HUES48 (cell line): ENCODE results near the gene SLC6A6.

Experiments used
- H3K27ac ChIP-seq: one replicate; pipeline ENCODE4 v1.7.0; 2013; ENCODE audit warnings: low read depth, low read length, inconsistent platforms
- H3K27me3 ChIP-seq: 2 replicates; pipeline ENCODE4 v1.6.1; 2013; ENCODE audit warnings: mild to moderate bottlenecking, low read length; ENCODE audit not compliant: control insufficient read depth, insufficient read depth
- H3K36me3 ChIP-seq: 2 replicates; pipeline ENCODE4 v1.6.1; 2013; ENCODE audit warnings: low read length; ENCODE audit not compliant: control insufficient read depth, insufficient read depth
- H3K4me1 ChIP-seq: 2 replicates; pipeline ENCODE4 v1.6.1; 2013; ENCODE audit warnings: mild to moderate bottlenecking, low read length; ENCODE audit not compliant: control insufficient read depth, insufficient read depth
- H3K4me3 ChIP-seq: 2 replicates; pipeline ENCODE4 v1.5.1; 2013; ENCODE audit warnings: mild to moderate bottlenecking, low read depth, low read length
- H3K9ac ChIP-seq: 2 replicates; pipeline ENCODE4 v1.6.1; 2013; ENCODE audit warnings: mild to moderate bottlenecking, low read depth, low read length, moderate library complexity
- H3K9me3 ChIP-seq: 2 replicates; pipeline ENCODE4 v1.6.1; 2013; ENCODE audit warnings: low read length; ENCODE audit not compliant: control insufficient read depth, insufficient read depth

SLC6A6 gene

GRCh38 chr3:14410503-14411165, 8.2 kb downstream of the SLC6A6 start:
- Histone ChIP-seq H3K4me1 (peaks cover 28% of the 10 kb centered on the region), H3K27ac (no peak overlapping the region), H3K27me3 (no peaks in the 10 kb centered on the region), H3K9ac (no peak overlapping the region), H3K9me3 (no peaks in the 10 kb centered on the region), H3K36me3 (peaks cover 22% of the 10 kb centered on the region), H3K4me3 (no peak overlapping the region)

- Histone ChIP-seq H3K27me3 (no peaks in the 10 kb centered on the region), H3K9ac (no peak overlapping the region), H3K4me1 (peaks cover 28% of the 10 kb centered on the region), H3K4me3 (no peak overlapping the region), H3K27ac (no peak overlapping the region), H3K36me3 (peaks cover 27% of the 10 kb centered on the region), H3K9me3 (no peaks in the 10 kb centered on the region)
These were observed 8.7 kb downstream of the SLC6A6 start for GRCh38 chr3:14411166-14411526.

- Histone ChIP-seq H3K4me3 (no peak overlapping the region), H3K4me1 (peaks cover 28% of the 10 kb centered on the region), H3K36me3 (peaks cover 27% of the 10 kb centered on the region), H3K27me3 (no peaks in the 10 kb centered on the region), H3K9ac (no peak overlapping the region), H3K27ac (no peak overlapping the region), H3K9me3 (no peaks in the 10 kb centered on the region)
These were observed 9.6 kb downstream of the SLC6A6 start for GRCh38 chr3:14411988-14412387.

GRCh38 chr3:14412831-14413380, 10.5 kb downstream of the SLC6A6 start:
- H3K9me3 ChIP-seq: no peaks in the 10 kb centered on the region
- H3K36me3 ChIP-seq: peaks cover 31% of the 10 kb centered on the region
- H3K27me3 ChIP-seq: no peaks in the 10 kb centered on the region
- peak overlapping the region; percentile 33; the same call in 1 of the 2 replicates for H3K4me3 ChIP-seq
- H3K9ac ChIP-seq: no peak overlapping the region
- H3K27ac ChIP-seq: peak overlapping the region; percentile 77
- H3K4me1 ChIP-seq: peaks cover 28% of the 10 kb centered on the region

- H3K9ac ChIP-seq: no peak overlapping the region
- peaks cover 28% of the 10 kb centered on the region for H3K4me1 ChIP-seq
- H3K36me3 ChIP-seq: peaks cover 34% of the 10 kb centered on the region
- H3K27me3 ChIP-seq: no peaks in the 10 kb centered on the region
- H3K4me3 ChIP-seq: peak overlapping the region; percentile 33; the same call in 1 of the 2 replicates
- no peaks in the 10 kb centered on the region for H3K9me3 ChIP-seq
- peak overlapping the region; percentile 77 for H3K27ac ChIP-seq
These were observed 11.1 kb downstream of the SLC6A6 start for GRCh38 chr3:14413381-14414071.

- peaks cover 35% of the 10 kb centered on the region for H3K4me1 ChIP-seq
These were observed 12.5 kb downstream of the SLC6A6 start for GRCh38 chr3:14414846-14415464.

GRCh38 chr3:14415501-14415900, 13.1 kb downstream of the SLC6A6 start:
- Histone ChIP-seq H3K27me3 (no peaks in the 10 kb centered on the region), H3K36me3 (peaks cover 40% of the 10 kb centered on the region), H3K9ac (no peak overlapping the region), H3K27ac (no peak overlapping the region), H3K9me3 (no peaks in the 10 kb centered on the region), H3K4me3 (no peak overlapping the region), H3K4me1 (peaks cover 35% of the 10 kb centered on the region)

More at GRCh38 chr3:14414846-14415464, 12.5 kb downstream of the SLC6A6 start:
- Histone ChIP-seq H3K9ac (no peak overlapping the region), H3K27me3 (no peaks in the 10 kb centered on the region), H3K36me3 (peaks cover 44% of the 10 kb centered on the region), H3K4me3 (no peak overlapping the region), H3K9me3 (no peaks in the 10 kb centered on the region), H3K27ac (no peak overlapping the region)

GRCh38 chr3:14416453-14416852, 14.0 kb downstream of the SLC6A6 start:
- H3K9me3 ChIP-seq: no peaks in the 10 kb centered on the region
- peaks cover 43% of the 10 kb centered on the region for H3K4me1 ChIP-seq
- no peak overlapping the region for H3K27ac ChIP-seq
- H3K36me3 ChIP-seq: peaks cover 31% of the 10 kb centered on the region
- no peak overlapping the region for H3K4me3 ChIP-seq
- no peak overlapping the region for H3K9ac ChIP-seq
- no peaks in the 10 kb centered on the region for H3K27me3 ChIP-seq

- no peak overlapping the region for H3K9ac ChIP-seq
- no peaks in the 10 kb centered on the region for H3K27me3 ChIP-seq
These were observed 16.2 kb downstream of the SLC6A6 start for GRCh38 chr3:14418296-14419250.

More at GRCh38 chr3:14418296-14419250, 16.2 kb downstream of the SLC6A6 start:
- Histone ChIP-seq H3K4me1 (peaks cover 44% of the 10 kb centered on the region), H3K27ac (peak overlapping the region; percentile 32), H3K4me3 (no peak overlapping the region), H3K36me3 (peaks cover 30% of the 10 kb centered on the region), H3K9me3 (no peaks in the 10 kb centered on the region)
